Stimulated activated CD8-positive, alpha-beta memory T cell treated with anti-CD3 and anti-CD28 coated beads, Interleukin-12 subunit alpha, Interleukin-12 subunit beta, amount 100 ng/mL, for 4 hours (primary cell): ENCODE results near the gene POLR1C.
A peak's percentile ranks its signal among the peaks of the same experiment; 100 is the strongest.
"Not testable (repeated sequence)": the region's sequence is repeated elsewhere in the genome, so short reads cannot be mapped to it uniquely, and the experiment has no call there.

ENCODE experiments used
- DNase-seq: peaks from one replicate; pipeline ENCODE4 v3.0.0-alpha.2; 2020; ENCODE audit warnings: low read depth

POLR1C gene

DNA sequence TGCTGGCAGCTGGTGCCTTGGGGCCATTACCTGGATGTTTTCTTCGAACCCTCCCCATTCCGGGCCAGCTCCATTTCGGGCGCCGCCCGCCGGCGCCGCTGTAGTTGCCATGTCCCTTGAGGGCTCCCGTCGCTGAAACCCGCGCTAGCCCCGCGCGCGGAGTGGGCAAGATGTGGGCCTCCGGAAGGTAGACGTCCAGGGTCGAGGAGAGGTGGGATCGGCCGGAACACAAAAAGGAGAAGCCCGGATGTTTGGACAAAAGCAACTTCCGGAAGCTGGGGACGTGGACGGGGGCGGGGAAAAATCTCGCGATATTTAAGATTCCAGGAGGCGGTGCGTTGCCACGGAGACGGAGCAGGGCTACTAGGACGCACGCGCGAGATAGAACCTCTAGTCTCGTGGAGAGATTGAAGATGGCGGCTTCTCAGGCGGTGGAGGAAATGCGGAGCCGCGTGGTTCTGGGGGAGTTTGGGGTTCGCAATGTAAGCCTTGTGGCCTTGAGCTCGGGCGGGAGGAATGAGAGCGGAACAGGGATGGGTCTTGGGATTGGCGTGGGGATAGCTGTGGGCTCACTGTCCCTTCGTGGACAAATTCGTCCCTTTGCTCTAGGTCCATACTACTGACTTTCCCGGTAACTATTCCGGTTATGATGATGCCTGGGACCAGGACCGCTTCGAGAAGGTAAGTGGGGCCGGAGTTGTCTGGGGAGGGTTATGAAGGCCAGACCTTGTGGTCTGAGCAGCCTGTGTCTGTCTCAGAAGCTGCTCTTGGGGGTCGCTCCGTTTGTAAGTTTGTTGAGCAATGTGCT lies at the start of gene POLR1C, which contains the start of gene YIPF3:
POLR1C (plus strand) TSS at position 393 of the 808 bp plus-strand sequence; CDS start at position 414, 21 bp downstream.
YIPF3 (minus strand) TSS at position 230 of the 808 bp plus-strand sequence; CDS start at position 111, 119 bp downstream.
- DNase-seq = peak; percentile 90

DNA sequence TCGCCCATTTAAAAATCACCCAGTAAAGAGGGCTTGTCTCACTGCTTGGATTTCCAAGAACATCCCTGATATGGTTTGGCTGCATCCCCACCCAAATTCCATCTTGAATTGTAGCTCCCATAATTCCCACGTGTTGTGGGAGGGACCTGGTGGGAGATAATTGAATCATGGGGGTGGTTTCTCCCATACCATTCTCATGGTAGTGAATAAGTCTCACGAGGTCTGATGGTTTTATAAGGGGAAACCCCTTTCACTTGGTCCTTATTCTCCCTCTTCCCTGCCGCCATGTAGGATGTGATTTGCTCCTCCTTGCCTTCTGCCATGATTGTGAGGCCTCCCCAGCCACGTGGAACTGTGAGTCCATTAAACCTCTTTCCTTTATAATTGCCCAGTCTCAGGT lies 49.6 kb upstream of the POLR1C start:
- not testable (repeated sequence) for DNase-seq

DNA sequence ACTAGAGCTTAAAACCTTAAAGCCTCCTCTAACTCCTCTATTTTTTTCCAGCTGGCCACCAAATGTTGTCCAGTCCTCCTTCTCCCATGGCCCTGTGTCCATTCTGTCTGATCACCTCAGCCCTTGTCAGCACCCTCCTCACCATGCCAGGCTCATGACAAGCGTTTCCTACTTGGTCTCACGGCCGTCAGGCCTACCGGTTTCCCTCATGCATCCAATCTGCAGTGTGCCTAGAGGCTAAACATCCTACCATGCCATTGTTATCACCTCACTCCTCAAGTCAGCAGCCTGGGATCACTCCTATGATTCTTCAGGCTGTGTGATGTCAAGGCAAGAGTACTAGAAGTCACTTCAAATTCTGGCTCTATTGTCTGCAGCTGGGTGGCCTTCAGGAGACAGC lies 49.1 kb upstream of the POLR1C start:
- no peak for DNase-seq

DNA sequence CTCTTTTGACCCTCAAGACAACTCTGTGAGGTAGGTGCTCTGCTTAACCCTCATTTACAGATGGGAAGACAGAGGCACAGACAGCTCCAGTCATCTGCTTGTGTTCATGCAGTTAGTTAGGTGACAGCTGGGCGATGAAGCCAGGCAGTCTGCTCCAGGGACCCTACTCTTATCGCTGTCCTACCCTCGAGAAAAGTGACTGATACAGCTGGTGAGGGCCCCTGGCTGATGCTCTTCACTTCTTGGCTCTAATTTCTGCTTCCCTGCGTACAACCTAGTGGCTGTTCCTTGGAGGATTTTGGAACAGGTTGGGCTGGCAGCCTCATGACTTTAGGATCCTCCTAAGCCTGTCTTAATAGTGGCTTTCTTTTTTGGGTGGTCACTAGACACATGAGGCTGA lies 48.6 kb upstream of the POLR1C start:
- DNase-seq = no peak

GRCh38 chr6:43468748-43469681 lies 47.9 kb upstream of the POLR1C start:
- no peak for DNase-seq

DNA sequence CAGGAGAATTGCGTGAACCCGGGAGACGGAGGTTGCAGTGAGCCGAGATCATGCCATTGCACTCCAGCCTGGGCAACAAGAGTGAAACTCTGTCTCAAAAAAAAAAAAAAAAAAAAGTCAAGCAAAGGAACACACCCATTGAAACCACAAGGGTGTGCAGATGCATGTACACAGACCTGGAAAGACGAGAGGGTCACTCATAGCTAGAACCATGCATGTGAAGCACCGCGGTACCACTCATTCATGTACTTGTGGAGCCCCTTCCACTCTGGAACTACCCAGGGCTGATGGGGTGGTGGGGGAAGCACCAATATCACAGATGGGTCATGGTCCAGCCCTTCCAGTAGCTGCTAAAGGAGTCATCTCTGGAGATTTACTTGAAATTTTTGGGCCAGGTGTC lies 46.9 kb upstream of the POLR1C start:
- DNase-seq = no peak

DNA sequence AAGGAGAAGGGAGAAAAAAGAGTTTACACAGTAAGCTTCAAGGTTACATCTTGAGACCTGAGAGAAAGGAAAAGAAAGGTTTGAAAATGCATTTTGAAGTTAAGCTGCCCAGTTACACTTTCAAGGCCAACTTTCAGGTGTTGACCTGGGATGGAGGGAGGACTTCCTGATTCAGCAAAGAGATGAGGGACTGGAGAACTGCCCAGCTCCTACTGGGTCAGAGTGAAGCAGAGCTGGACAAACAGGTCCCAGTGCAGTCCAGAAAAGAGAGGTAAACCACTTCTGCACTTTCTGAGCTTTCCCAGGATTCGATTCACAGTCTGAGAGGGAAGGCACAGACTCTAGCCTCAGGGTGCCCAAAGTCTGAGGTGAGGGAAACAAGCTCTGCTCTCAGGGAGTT lies 45.5 kb upstream of the POLR1C start:
- no peak for DNase-seq

- DNase-seq = no peak
These were observed 44.4 kb upstream of the POLR1C start for GRCh38 chr6:43472515-43472914.

GRCh38 chr6:43475516-43475915 lies 41.4 kb upstream of the POLR1C start:
- DNase-seq = no peak

DNA sequence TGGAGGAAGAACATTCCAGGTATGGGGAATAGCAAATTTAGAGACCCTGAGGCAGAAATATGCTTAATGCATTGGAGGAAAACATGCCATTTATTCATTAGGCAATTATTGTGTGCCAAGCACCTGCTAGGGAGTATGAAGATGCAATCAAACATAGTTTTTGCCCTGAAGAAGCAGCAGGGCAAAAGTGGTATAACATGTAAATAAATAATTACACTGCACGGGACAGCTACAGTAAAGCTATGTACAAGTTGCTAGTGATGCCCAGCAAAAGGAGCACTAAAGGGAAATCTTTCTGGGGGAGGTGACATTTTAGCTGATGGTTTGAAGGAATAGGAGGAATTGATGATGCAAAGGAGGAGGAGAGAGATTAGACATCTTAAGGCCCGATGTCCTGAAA lies 40.1 kb upstream of the POLR1C start:
- DNase-seq = no peak

- DNase-seq = peak; percentile 93
These were observed 39.5 kb upstream of the POLR1C start, which contains the start of gene TJAP1 for GRCh38 chr6:43477235-43478007. Gene TJAP1, plus strand, starts transcription at chr6:43477570. Its CDS starts 21,432 bp downstream, at chr6:43499002.

- no peak for DNase-seq
These were observed 38.9 kb upstream of the POLR1C start for GRCh38 chr6:43478008-43478372.

DNA sequence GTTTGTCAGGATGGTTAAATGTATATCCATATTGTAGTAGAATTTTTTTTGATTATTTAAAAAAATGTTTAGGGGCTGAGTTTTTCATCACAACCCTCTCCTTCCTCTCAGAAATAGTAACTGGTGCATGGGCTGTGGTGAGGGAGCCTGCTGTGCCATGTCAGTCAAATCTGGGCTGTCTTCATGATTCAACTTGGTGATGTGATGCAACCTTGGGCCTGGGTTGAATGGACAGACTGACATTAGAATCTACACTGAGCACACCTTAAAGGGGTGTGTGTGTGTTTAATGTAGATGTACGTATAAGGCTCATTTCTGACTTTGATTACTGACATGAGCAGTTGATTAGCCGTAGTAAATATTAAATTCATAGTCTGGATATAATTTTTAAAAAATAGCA lies 35.8 kb upstream of the POLR1C start:
- no peak for DNase-seq

GRCh38 chr6:43481591-43482236 lies 35.2 kb upstream of the POLR1C start:
- DNase-seq = no peak

DNA sequence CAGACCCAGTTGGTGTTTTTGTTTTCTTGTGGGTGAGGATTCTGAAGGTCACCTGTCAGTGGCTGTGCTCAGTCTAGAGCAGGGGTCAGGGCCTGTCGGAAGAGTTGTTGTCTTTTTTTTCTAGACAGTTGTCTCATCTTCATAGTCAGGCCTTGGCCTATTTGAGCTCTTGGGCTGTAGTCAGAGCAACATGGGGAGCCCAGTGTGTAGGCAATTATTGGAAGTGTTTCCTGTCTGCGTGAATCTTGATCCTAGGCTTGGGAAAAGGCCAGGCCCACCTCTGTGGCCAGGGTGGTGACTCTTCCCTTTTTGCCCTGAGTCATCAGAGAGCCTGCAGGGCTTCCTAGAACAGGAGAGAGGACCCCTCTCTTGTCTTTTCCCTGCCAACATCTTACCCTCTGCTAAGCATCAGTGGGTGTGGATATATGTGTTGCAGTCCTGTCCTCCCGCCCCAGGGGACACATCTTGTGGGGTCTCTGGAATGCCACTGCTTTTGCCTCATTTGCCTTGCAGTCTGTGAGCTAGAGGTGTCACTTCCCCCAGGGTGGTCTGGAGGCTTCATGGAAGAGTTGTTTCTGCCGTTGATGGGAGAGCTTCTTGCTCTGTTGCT lies 28.1 kb upstream of the POLR1C start:
- DNase-seq = no peak

DNA sequence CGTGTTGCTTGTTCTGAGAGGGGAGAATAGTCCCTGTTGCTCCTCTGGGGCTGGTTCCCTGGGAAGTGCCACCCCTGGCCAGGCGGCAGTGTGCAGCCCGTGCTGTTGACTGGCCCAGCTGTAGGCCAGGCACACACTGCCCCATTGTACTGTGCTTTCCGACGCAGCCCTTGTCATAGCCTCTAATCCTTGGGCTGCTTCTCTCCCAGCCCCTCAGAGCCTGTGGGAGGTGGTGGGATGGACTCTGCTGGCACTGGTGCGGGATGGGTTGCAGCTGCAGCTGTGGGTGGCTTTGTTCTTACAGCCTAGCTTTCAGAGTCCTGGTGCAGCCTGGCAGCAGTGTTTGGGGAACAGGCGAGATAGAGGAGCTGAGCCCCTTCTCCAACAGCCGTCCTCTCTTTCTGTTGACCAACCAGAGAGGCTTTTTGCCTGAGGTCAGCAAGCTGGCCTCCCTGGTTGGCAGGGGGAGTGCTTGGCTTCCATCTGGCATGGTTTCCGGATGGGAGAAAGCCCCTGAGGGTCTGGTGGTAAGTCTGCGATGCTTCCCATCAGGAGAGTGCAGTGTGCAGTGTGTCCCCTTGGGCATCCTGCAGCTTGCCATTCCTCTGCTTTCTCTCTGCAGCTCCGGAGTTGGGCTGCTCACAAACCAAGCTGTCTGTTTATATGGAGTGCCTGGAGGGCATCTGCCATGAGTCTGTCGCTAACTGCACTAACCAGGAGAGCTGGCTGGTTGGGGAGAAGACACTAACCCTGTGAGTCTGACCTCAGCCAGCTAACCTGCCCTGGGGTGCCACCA lies 27.4 kb upstream of the POLR1C start:
- DNase-seq = no peak

DNA sequence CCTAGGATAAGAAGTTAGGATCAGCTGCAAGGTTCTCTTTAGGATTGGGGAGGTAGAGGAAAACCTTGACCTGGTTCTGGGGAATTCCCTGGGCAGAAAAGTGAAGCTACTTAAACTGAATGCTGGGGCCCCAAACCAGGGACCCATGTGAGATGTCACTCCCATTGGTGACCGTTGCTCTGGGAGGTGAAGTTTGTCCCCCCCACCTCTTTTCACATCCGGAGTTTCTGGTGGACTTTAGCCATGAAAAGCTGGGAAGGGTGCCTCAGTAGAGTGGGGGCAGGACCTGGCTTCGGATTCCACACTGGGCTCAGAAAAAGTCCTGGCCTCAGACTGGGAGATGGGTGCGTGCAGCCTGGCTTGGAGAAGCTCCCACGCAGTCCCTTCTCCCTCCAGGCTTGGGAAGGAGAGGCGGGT lies 26.4 kb upstream of the POLR1C start:
- DNase-seq = no peak

DNA sequence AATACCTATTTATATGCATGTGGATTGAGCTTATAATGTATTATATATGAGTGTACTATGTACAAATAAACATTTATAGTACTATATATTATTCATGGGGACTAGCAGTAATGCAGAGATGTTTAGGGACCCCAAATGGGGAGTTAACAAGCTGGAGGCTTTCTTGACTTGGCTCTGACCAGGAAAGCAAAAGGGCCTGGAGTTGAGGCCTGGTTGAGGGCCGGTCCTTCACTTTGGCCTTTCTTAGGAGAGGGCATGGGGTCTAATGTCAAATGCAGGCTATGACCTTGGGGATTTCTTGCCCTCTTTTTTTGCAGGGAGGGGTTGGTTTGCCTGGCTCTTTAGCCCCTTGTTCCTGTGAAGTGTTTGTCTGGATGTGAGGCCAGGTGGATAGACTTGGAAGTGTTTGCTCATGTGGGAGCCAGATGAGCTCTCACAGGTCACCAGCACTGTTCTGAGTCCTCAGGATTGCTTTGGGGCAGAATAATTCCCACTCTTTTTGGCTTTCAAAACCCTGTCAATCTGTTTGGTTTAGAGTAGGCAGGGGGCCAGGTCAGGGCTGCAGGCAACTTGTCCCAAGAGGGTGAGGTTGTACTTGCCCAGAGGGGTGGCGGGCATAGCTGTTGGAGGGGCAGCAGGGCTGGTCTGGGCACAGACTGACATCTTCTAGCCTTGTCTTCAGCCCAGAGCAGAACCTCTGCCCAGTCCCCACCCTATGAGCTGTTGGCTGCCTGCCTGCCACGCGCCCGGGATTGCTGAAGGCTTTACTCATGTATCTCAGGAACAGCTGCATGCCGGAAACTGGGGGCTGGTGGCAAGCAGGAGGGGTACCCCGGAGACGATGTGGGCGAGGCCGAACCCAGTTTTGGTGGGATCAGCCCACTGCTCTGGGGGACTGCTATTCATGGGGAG lies 24.9 kb upstream of the POLR1C start:
- no peak for DNase-seq

DNA sequence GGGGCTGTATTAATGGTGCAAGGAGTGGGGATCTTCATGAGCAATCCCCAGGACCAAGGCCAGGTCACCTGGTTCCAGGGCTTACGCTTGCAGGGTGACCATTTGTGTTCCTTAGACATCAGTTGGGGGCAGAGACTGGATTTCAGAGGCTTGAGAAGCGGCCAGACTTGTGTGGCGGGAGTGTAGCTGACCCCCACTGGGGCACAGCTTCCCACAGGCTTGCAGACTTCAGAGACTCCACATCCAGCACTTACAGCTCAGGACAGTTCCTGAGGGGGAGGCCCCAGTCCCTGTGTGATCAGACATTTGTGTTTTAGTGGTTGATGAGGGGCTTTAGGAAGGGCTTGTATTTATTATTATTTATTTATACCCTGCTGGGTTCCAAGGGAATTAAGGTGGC lies 24.2 kb upstream of the POLR1C start:
- no peak for DNase-seq
